Esophagus muscularis mucosa (tissue), 3 donors: Measurements from ENCODE around the gene CDH2.

ENCODE experiments used
- EP300 ChIP-seq: sonication (generic); formaldehyde crosslinking; IDR thresholded peaks from one replicate; pipeline ENCODE4 v1.6.1; 2017; ENCODE audit warnings: antibody characterized with exemption
- TF ChIP-seq, protein P1 (sequence below), 3 experiments: fragments of 200-600 bp in 2 of 3; fragments of 450-650 bp in 1 of 3; sonication (generic) in 2 of 3; IDR thresholded peaks; one replicate each; pipeline ENCODE4 v1.5.1; 2017 to 2019; ENCODE audit warnings: antibody characterized with exemption in 3 of 3, mild to moderate bottlenecking in 2 of 3, moderate library complexity in 1 of 3

DNA sequence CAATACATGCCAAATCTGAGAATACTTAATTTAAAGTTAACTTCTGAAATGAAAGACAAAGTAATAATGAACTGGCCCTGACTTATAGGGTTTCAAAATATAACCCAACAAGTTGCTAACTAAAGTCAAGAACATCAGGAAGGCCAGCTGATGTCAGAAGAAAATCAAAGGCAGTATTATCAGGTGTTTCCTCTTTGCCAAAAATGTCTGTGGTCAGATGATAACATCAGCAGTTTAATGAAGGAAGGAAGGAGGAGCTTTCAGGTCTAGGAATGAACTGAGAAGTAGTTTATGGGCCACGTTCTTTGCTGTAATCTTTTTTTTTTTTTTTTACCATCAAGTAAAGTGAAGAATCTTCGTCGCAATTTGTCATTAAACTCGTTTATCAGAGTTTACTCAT, 40.9 kb downstream of the CDH2 start:
- TF ChIP-seq, protein P1, sequence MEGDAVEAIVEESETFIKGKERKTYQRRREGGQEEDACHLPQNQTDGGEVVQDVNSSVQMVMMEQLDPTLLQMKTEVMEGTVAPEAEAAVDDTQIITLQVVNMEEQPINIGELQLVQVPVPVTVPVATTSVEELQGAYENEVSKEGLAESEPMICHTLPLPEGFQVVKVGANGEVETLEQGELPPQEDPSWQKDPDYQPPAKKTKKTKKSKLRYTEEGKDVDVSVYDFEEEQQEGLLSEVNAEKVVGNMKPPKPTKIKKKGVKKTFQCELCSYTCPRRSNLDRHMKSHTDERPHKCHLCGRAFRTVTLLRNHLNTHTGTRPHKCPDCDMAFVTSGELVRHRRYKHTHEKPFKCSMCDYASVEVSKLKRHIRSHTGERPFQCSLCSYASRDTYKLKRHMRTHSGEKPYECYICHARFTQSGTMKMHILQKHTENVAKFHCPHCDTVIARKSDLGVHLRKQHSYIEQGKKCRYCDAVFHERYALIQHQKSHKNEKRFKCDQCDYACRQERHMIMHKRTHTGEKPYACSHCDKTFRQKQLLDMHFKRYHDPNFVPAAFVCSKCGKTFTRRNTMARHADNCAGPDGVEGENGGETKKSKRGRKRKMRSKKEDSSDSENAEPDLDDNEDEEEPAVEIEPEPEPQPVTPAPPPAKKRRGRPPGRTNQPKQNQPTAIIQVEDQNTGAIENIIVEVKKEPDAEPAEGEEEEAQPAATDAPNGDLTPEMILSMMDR (IDR thresholded peaks at IDR 0.05) = no peak
- no peak for TF ChIP-seq EP300
